SK-N-SH (cell line): ENCODE measurements around the gene MIA. TPM values are rescaled to one million over a fixed set of nuclear protein-coding genes. Genes with fewer than 3 reads are reported as not detected.

Source experiments
- CTCF ChIA-PET: fragments of 300-600, 350-600 bp; formaldehyde crosslinking; extraction: SDS; loops from one replicate; lab custom pipeline; 2021; lab: Yijun Ruan, JAX
- POLR2A ChIA-PET: fragments of 350-600 bp; sonication (Branson Sonifier 250); formaldehyde crosslinking; extraction: SDS; loops from one replicate; lab custom pipeline; 2020; ENCODE audit warnings: antibody characterized with exemption, inconsistent platforms; lab: Yijun Ruan, JAX
- DNase-seq: peaks from one replicate; pipeline ENCODE4 v3.0.0; 2012
- H2AFZ ChIP-seq: fragments of 200-600 bp; sonication (generic); 2 replicates; pipeline ENCODE4 v1.8.1; 2016; ENCODE audit warnings: antibody characterized with exemption, mild to moderate bottlenecking, low read depth
- H3F3A ChIP-seq: fragments of 200-600 bp; sonication (generic); replicated peaks from 2 replicates; pipeline ENCODE3; 2016; ENCODE audit warnings: antibody characterized with exemption, mild to moderate bottlenecking; ENCODE audit not compliant: insufficient read depth
- H3K27ac ChIP-seq, 2 experiments: fragments of 200-500 bp in 1 of 2; fragments of 200-600 bp in 1 of 2; sonication (Bioruptor generic) in 1 of 2; sonication (generic), shearing (Covaris generic) in 1 of 2; 2 replicates each; pipeline versions ENCODE4 v1.5.1 to v1.6.1; 2014 to 2016; ENCODE audit warnings: low read depth in 2 of 2, inconsistent platforms in 1 of 2, low read length in 1 of 2, mild to moderate bottlenecking in 1 of 2, mixed read lengths in 1 of 2
- H3K27me3 ChIP-seq: fragments of 200-600 bp; sonication (generic), shearing (Covaris generic); 2 replicates; pipeline ENCODE4 v1.6.1; 2016; ENCODE audit warnings: mixed run types; ENCODE audit not compliant: insufficient read depth
- H3K36me3 ChIP-seq, 2 experiments: fragments of 200-500 bp in 1 of 2; fragments of 200-600 bp in 1 of 2; sonication (Bioruptor generic) in 1 of 2; sonication (generic) in 1 of 2; replicated peaks in 1 of 2; 2 replicates each; pipeline versions ENCODE3 to v1.5.1; 2014 to 2016; ENCODE audit warnings: low read length in 1 of 2, mild to moderate bottlenecking in 1 of 2; ENCODE audit not compliant: insufficient read depth in 2 of 2, control insufficient read depth in 1 of 2
- H3K4me1 ChIP-seq, 2 experiments: fragments of 200-500 bp in 1 of 2; fragments of 200-600 bp in 1 of 2; sonication (Bioruptor generic) in 1 of 2; sonication (generic), shearing (Covaris generic) in 1 of 2; 2 replicates each; pipeline versions ENCODE4 v1.5.1 to v1.6.1; 2014 to 2016; ENCODE audit warnings: low read depth in 1 of 2, low read length in 1 of 2, mixed run types in 1 of 2; ENCODE audit not compliant: insufficient read depth in 2 of 2, control insufficient read depth in 1 of 2
- H3K4me2 ChIP-seq: fragments of 200-600 bp; sonication (generic), shearing (Covaris generic); 2 replicates; pipeline ENCODE4 v1.6.1; 2017; ENCODE audit warnings: mixed run types
- H3K4me3 ChIP-seq, 2 experiments: fragments of 200-500 bp in 1 of 2; fragments of 200-600 bp in 1 of 2; sonication (Bioruptor generic) in 1 of 2; sonication (generic), shearing (Covaris generic) in 1 of 2; 2 replicates each; pipeline versions ENCODE4 v1.5.1 to v1.8.1; 2014 to 2016; ENCODE audit warnings: low read depth in 2 of 2, inconsistent platforms in 1 of 2, low read length in 1 of 2, mild to moderate bottlenecking in 1 of 2, mixed read lengths in 1 of 2, moderate library complexity in 1 of 2
- H3K79me2 ChIP-seq: fragments of 200-600 bp; sonication (generic); 2 replicates; pipeline ENCODE4 v1.8.1; 2017; ENCODE audit warnings: mild to moderate bottlenecking; ENCODE audit not compliant: insufficient read depth
- H3K9ac ChIP-seq: fragments of 200-600 bp; sonication (generic); 2 replicates; pipeline ENCODE4 v1.6.1; 2017; ENCODE audit warnings: mixed run types
- H3K9me2 ChIP-seq: fragments of 200-600 bp; sonication (generic); 2 replicates; pipeline ENCODE4 v1.6.1; 2017; ENCODE audit warnings: mixed run types
- H3K9me3 ChIP-seq: fragments of 200-600 bp; sonication (generic); 2 replicates; pipeline ENCODE4 v1.6.1; 2017; ENCODE audit warnings: mixed run types, mild to moderate bottlenecking, moderate library complexity
- H4K20me1 ChIP-seq: fragments of 200-600 bp; sonication (generic); 2 replicates; pipeline ENCODE4 v1.6.1; 2017; ENCODE audit warnings: mild to moderate bottlenecking, mixed run types; ENCODE audit not compliant: insufficient read depth
- CHD2 ChIP-seq: fragments of 150-350 bp; IDR thresholded peaks from 2 replicates; pipeline ENCODE4 v1.6.1; 2018; ENCODE audit warnings: low read length; ENCODE audit not compliant: partially characterized antibody
- EZH2phosphoT487 ChIP-seq: fragments of 200-600 bp; sonication (generic); IDR thresholded peaks from 2 replicates; pipeline ENCODE4 v1.6.1; 2017; ENCODE audit warnings: low read depth, mixed run types, mild to moderate bottlenecking, antibody characterized with exemption, moderate library complexity, borderline replicate concordance
- FOXJ3 ChIP-seq: sonication (generic); formaldehyde crosslinking; IDR thresholded peaks from 2 replicates; pipeline ENCODE4 v1.5.1; 2020; ENCODE audit warnings: mild to moderate bottlenecking, missing genetic modification reagents
- GATA2 ChIP-seq: sonication (generic); formaldehyde crosslinking; IDR thresholded peaks from 2 replicates; pipeline ENCODE4 v1.5.0; 2020; ENCODE audit warnings: mild to moderate bottlenecking, missing genetic modification reagents
- IRF3 ChIP-seq: fragments of 150-350 bp; IDR thresholded peaks from 2 replicates; pipeline ENCODE4 v1.6.1; 2016; ENCODE audit warnings: mild to moderate bottlenecking, low read depth, low read length
- USF1 ChIP-seq: IDR thresholded peaks from 2 replicates; pipeline ENCODE4 v1.4.0; 2012; ENCODE audit warnings: low read depth, borderline replicate concordance
- USF2 ChIP-seq: fragments of 150-350 bp; IDR thresholded peaks from 2 replicates; pipeline ENCODE4 v1.6.1; 2017; ENCODE audit warnings: antibody characterized with exemption, low read length, low read depth, borderline replicate concordance
- YY1 ChIP-seq: IDR thresholded peaks from 2 replicates; pipeline ENCODE4 v1.4.0; 2012; ENCODE audit warnings: low read depth, mild to moderate bottlenecking
- ZBTB33 ChIP-seq: IDR thresholded peaks from 2 replicates; pipeline ENCODE4 v1.4.0; 2012; ENCODE audit warnings: low read depth, borderline replicate concordance
- WGBS: methylation state at CpG from one replicate; pipeline ENCODE4 v1.1.6; 2017; ENCODE audit warnings: low lambda C conversion rate; 5-methylcytosine and 5-hydroxymethylcytosine counted together
- polyA plus RNA-seq, 3 experiments: library from polyadenylated mRNA; depleted of rRNA; stranded (reverse); fragments of >200 nt; gene quantifications; 2 replicates each; pipeline ENCODE4 v1.2.3, GENCODE V29; 2012
- TF ChIP-seq, protein P1 (sequence below): fragments of 200-600 bp; sonication (generic); IDR thresholded peaks from 2 replicates; pipeline ENCODE4 v1.6.1; 2017; ENCODE audit warnings: antibody characterized with exemption, mild to moderate bottlenecking, moderate library complexity

MIA gene
- polyA plus RNA-seq, 1 of the 3 experiments (the other 2 are of a cell fraction) = not detected

GRCh38 chr19:40786060-40787037, 11.0 kb downstream of the MIA start:
- H3K27ac ChIP-seq = no peak overlapping the region
- 95% methylated on average over 23 of the region's 25 CpGs for WGBS
- H3K79me2 ChIP-seq = no peaks in the 10 kb centered on the region
- no peak overlapping the region for H3K4me2 ChIP-seq
- no peak overlapping the region for H3K4me3 ChIP-seq
- no peak for TF ChIP-seq USF1
- no peak for TF ChIP-seq IRF3
- H3F3A ChIP-seq = no peaks in the 10 kb centered on the region
- no peaks in the 10 kb centered on the region for H4K20me1 ChIP-seq
- peaks cover 0 to 3% of the 10 kb centered on the region in 2 experiments for H3K36me3 ChIP-seq
- no peaks in the 10 kb centered on the region for H3K9me3 ChIP-seq
- H3K9ac ChIP-seq = no peak overlapping the region
- ChIA-PET CTCF (interaction anchor here (1.0 to 3.1 kb wide), 3 partner anchors 12 to 21 kb away, joined by 3 to 10 read pairs (median 3); partner anchors contain the start of gene EGLN2), POLR2A (interaction anchor here (1.9 kb wide), 1 partner anchor 8 kb away, joined by 14 read pairs; the partner anchor contains the start of gene RAB4B)
- no peak overlapping the region for H2AFZ ChIP-seq
- no peaks in the 10 kb centered on the region for H3K27me3 ChIP-seq
- no peaks in the 10 kb centered on the region for H3K9me2 ChIP-seq
- no peak for DNase-seq
- no peaks in the 10 kb centered on the region for H3K4me1 ChIP-seq

GRCh38 chr19:40791349-40791748, 16.0 kb downstream of the MIA start:
- no peaks in the 10 kb centered on the region for H3K79me2 ChIP-seq
- POLR2A ChIA-PET = no interaction called here
- H3K4me3 ChIP-seq = no peak overlapping the region
- no peak for DNase-seq
- TF ChIP-seq USF2 = no peak
- H2AFZ ChIP-seq = no peak overlapping the region
- CTCF ChIA-PET = no interaction called here
- 97% methylated on average over 7 of the region's 7 CpGs for WGBS
- H3F3A ChIP-seq = no peaks in the 10 kb centered on the region
- no peak overlapping the region for H3K27ac ChIP-seq
- no peak overlapping the region for H3K9ac ChIP-seq
- no peaks in the 10 kb centered on the region for H4K20me1 ChIP-seq
- H3K36me3 ChIP-seq = peaks cover 0 to 3% of the 10 kb centered on the region in 2 experiments
- no peaks in the 10 kb centered on the region for H3K27me3 ChIP-seq
- H3K9me2 ChIP-seq = no peaks in the 10 kb centered on the region
- no peaks in the 10 kb centered on the region for H3K9me3 ChIP-seq
- no peaks in the 10 kb centered on the region for H3K4me1 ChIP-seq
- H3K4me2 ChIP-seq = no peak overlapping the region

DNA sequence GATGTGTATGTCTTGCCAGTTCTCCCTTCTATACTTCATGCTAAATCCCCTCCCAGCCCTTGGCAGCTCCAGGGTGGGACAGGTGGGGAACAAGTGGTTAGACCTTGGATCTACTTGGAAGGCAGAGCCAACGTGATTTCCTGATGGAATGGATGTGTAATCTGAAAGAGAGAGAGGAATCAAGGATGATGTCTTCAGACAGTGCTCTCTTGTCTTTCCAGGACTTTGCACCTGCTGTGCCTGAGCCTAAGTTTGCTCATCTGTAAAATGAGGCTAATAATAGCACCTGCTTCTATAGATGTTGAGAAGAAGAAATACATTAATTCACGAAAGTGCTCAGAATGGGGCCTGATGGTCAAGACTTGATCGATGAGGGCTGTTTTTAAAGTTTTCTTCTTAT, 16.7 kb downstream of the MIA start:
- Histone ChIP-seq H3K79me2 (no peaks in the 10 kb centered on the region), H3K27me3 (no peaks in the 10 kb centered on the region), H3K36me3 (no peaks in the 10 kb centered on the region), H3F3A (no peaks in the 10 kb centered on the region), H4K20me1 (no peaks in the 10 kb centered on the region), H3K4me2 (no peak overlapping the region), H3K9me2 (no peaks in the 10 kb centered on the region), H2AFZ (no peak overlapping the region), H3K4me1 (no peaks in the 10 kb centered on the region), H3K4me3 (no peak overlapping the region), H3K9ac (no peak overlapping the region), H3K9me3 (no peaks in the 10 kb centered on the region), H3K27ac (no peak overlapping the region)
- no peak for DNase-seq
- POLR2A ChIA-PET = no interaction called here
- WGBS = 74% methylated on average over 3 of the region's 3 CpGs
- CTCF ChIA-PET = no interaction called here
- TF ChIP-seq EZH2phosphoT487 (no peak), CHD2 (no peak), YY1 (no peak), GATA2 (CRISPR knock-in tag) (no peak), ZBTB33 (no peak), FOXJ3 (CRISPR knock-in tag) (no peak)
- TF ChIP-seq, protein P1, sequence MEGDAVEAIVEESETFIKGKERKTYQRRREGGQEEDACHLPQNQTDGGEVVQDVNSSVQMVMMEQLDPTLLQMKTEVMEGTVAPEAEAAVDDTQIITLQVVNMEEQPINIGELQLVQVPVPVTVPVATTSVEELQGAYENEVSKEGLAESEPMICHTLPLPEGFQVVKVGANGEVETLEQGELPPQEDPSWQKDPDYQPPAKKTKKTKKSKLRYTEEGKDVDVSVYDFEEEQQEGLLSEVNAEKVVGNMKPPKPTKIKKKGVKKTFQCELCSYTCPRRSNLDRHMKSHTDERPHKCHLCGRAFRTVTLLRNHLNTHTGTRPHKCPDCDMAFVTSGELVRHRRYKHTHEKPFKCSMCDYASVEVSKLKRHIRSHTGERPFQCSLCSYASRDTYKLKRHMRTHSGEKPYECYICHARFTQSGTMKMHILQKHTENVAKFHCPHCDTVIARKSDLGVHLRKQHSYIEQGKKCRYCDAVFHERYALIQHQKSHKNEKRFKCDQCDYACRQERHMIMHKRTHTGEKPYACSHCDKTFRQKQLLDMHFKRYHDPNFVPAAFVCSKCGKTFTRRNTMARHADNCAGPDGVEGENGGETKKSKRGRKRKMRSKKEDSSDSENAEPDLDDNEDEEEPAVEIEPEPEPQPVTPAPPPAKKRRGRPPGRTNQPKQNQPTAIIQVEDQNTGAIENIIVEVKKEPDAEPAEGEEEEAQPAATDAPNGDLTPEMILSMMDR = no peak
